ENCODE measurements around the gene ZNF540.

- TF ChIP-seq CTCF (conservative IDR thresholded peaks at IDR 0.05 in 1 of 2, IDR thresholded peaks at IDR 0.05 in 1 of 2; ENCODE audit: extremely low read depth in 1 of 2, insufficient read depth in 1 of 2, low read depth in 1 of 2, low read length in 2 of 2), result no peak
- TF ChIP-seq EZH2 (IDR thresholded peaks at IDR 0.05; ENCODE audit: borderline replicate concordance, low read length), result no peak
Measured at GRCh38 chr19:37654118-37654517, 59.4 kb downstream of the ZNF540 start.
